Activated effector memory CD4-positive, alpha-beta T cell treated with anti-CD3 and anti-CD28 coated beads, Interleukin-2, amount 50 U/mL, for 16 hours (primary cell): ENCODE results near the gene TP53TG3F.
"Not testable (repeated sequence)": the region's sequence is repeated elsewhere in the genome, so short reads cannot be mapped to it uniquely, and the experiment has no call there.

Source experiments
- DNase-seq: peaks from one replicate; pipeline ENCODE4 v3.0.0-alpha.2; 2020

The TP53TG3F gene, protein sequence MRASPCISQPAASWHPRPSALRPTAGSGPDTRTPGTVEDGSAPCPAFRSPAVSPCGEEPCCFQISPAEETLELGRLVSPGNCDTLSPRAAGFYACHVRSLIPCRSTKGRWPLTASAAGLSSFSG

DNA sequence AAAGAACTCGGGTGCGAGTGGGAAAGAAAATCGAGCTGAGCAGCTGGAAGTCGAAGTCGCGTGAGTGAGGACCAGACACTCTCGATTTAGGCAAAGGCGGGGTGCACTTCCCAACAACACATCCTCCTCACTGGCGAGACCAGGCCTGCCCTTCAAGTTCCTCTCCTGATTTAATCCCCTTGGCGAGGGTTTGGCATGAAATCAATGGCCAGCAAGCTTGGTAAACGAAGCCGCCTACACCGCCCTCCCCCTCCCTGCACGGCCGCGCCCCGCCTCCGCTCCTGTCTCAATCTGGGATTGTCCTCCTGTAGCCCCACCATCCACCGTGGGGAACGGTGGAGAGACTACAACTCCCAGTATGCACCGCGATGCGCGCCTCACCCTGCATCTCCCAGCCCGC lies at the start of gene TP53TG3F:
Gene TP53TG3F, plus strand, starts transcription at position 301 of the 400 bp plus-strand sequence. Its CDS starts 68 bp downstream, at position 369.
- DNase-seq, result not testable (repeated sequence)

DNA sequence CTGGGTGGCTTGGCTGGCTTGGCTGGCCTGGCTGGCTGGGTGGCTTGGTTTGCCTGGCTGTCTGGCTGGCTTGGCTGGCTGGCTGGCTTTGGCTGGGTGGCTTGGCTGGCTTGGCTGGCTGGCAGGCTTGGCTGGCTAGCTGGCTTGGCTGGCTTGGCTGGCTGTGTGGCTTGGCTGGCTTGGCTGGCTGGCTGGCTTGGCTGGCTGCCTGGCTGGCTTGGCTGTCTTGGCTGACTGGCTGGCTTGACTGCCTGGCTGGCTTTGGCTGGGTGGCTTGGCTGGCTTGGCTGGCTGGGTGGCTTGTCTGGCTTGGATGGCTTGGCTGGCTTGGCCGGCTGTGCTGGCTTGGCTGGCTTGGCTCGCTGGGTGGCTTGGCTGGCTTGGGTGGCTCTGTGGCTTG lies 32.2 kb downstream of the TP53TG3F start:
- DNase-seq, result not testable (repeated sequence)

DNA sequence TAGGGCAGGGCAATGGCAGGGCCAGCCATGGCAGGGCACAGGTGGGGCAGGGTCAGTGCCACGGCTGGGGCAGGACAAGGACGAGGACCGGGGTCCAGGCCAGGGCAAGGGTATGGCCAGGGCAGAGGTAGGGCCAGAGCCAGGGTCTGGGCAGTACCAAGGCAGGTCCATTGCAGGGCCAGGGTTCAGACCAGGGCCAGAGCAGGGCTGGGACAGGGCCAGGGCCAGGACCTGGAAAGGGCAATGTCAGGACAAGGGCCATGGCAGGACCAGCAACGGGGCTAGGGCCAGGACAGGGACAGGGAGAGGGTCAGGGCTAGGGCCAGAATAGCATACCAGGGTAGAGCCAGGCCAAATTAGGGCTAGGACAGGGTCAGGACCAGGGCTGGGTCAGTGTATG lies 47.8 kb downstream of the TP53TG3F start:
- DNase-seq, result not testable (repeated sequence)

DNA sequence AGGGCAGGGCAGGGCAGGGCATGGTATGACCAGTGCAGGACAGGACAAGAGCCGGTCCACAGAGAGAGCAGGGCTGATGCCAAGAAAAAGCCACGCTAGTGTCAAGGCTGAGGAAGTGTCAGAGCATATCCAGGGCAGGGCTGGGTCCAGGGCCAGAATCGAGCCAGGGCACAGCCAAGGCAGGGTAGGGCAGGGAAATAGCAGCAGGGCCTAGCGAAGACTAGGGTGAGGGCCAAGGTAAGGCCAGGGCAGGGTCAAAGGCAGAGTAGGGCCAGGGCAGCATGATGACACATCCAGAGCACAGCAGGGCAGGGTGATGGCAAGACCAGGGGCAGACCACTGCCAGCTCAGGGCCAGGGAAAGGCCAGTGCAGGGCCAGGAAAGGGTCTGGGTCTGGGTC lies 49.7 kb downstream of the TP53TG3F start:
- DNase-seq, result not testable (repeated sequence)

DNA sequence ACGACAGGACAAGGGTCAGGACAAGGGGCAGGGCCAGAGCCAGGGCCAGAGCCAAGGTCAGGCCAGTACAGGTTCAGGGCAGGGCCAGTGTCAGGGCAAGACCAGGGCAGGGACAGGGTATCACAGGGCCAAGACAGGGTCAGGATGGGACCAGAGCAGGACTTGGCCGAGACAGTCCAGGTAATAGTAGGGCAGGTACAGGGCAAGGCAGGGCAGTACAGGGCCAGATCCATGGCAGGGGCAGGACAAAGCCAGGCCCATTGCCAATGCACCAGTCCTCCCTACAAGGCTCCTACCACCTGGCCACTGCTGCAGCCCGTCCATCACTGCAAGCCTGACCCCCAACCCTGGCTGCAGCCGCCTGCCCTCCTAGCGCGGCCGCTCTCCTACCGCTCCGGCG lies 50.5 kb downstream of the TP53TG3F start:
- DNase-seq, result not testable (repeated sequence)
